Dedifferentiated amniotic fluid mesenchymal stem cell (primary cell): ENCODE results near the gene NEK9.
"Not testable (repeated sequence)": the region's sequence is repeated elsewhere in the genome, so short reads cannot be mapped to it uniquely, and the experiment has no call there.

Experiments used
- DNase-seq: peaks from one replicate; pipeline ENCODE4 v3.0.0-alpha.2; 2016; ENCODE audit errors: extremely low spot score

The NEK9 gene

DNA sequence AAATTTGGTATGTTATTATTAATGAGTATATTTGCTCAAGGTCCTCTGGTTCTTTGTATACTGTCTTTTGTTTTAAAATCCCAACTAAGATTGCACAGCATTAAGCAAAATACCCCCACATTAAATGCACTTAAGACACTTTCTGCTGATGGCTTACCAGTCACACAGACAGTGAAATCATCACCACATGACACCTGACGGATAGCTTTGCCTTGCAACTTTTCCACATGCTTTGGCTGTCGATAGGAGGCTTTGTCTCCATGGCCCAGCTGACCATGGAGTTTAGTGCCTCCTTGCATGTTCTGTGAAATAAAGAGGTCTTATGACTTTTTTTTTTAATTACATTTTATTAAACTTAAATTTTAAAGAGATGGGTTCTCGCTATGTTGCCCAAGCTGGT is 19.7 kb downstream of the NEK9 start:
- no peak for DNase-seq

DNA sequence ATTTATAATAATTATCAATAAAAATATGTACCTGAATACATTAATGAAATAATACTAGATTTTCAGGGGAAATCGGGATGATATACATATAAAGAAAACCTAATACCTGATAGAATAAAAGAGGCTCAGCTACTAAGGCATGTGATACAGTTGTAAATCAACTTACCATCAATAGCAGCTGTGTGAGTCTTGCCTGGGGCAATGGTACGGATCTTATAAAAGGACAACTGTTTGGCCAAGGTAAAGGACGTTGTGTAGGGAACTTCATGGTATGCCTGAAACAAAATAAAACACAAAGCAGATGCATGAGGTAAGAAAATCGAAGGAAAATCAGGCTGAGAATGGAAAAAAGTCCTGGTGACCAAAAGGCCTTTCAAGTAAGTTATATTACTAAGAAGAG is 25.4 kb downstream of the NEK9 start:
- no peak for DNase-seq

DNA sequence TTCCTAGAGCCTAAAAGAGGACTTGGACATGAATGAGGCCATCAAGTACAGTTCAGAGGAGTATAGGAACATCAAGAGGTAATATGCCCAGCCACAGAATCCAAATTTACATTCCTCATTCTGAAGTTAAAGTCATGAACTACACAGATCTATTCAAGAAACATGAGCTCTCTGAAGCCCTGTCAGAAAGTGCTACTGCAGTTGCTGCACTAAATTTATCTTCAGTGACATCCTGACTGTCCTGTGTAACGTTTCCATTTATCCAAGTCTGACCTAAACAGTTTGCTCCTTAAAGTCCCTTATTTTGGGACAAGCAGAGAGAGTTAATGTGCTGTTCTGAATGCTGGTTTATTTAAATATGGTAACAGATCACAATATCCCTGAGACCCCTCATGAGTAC is 28.2 kb downstream of the NEK9 start:
- DNase-seq, result no peak

DNA sequence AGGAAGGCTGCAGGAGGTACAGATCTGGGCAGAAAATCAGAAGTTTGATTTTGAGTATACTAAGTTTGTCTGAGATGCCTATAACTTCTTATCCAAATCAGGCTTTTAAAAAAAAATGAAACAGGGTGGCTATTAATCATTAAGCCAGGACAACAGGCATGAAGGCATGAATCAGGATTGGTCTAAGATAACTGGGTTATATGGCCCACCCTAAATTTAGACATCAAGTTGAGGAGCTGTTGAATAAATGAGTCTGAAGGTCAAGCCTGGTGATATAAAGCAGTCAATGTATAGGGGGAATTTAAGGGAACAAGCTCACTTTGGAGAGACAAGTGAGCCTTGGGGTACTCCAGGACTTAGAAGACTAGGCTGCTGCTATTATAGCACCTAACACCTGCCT is 28.6 kb downstream of the NEK9 start:
- DNase-seq, result no peak

DNA sequence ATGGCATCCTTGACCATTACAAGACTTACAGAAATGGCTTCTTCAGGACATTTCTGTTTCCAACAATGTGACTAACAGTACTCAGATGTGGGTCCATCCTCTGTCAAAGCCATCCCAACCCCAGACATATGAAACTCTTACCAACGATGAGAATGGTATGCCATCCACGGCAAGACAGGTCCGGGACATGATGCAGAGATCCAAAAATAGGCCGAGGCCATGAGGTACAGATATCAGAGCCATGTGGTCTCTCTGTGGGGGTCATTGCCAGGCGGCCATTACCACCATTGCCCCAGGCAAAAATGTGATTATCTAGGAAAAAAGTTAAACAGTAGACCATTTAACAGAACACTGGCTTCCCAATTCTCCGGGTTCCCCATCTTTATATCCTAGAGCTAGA is 29.9 kb downstream of the NEK9 start:
- no peak for DNase-seq

DNA sequence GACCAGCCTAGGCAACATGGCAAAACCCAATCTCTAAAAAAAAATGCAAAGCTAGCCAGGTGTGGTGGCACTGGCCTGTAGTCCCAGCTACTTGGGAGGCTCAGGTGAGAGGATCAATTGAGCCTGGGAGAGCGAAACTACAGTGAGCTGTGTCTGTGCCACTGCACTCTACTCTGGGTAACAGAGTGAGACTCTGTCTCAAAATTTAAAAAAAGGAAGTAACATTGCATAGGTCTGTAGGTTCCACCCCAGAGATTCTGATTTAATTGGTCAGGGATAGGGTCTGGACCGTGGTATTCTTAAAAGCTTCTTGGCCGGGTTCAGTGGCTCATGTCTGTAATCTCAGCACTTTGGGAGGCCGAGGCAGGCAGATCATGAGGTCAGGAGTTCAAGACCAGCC is 31.2 kb downstream of the NEK9 start:
- DNase-seq, result no peak

DNA sequence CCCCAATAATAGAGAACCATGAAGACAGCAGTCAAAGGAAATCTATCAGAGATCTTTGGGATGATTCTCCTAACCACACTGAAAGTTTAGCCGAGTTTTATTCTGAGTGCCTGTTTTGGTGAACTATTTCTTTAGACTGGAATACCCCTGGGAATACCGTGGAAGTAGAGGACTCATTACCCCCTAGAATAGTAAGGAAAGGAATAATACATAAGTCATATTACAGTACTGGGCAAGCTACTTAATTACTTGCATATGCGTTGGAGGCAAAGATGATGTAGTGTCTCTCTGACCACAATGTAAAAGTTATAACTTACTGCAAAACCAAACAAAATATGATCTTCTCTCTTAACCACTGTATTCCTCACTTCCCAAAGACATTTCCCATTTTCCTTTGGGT is 32.0 kb downstream of the NEK9 start:
- DNase-seq, result no peak

DNA sequence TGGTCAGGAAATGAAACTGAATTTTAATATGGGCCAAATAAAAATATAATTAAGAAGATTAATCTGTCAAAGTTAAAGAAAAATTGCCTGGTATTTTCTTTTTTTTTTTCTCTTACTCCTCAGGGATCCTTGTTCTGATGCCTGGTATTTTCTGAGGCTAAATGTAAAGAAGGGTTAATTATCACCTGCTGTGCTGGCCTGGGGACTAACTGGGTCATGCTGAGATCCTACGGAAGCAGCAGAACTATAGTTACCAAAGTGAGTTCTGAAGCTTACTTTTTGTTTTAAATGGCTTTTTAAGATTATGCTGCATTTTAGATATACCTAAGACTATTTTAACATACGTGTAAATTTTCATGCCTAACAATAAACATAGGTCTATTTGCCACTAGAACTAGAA is 34.1 kb downstream of the NEK9 start:
- DNase-seq, result no peak

DNA sequence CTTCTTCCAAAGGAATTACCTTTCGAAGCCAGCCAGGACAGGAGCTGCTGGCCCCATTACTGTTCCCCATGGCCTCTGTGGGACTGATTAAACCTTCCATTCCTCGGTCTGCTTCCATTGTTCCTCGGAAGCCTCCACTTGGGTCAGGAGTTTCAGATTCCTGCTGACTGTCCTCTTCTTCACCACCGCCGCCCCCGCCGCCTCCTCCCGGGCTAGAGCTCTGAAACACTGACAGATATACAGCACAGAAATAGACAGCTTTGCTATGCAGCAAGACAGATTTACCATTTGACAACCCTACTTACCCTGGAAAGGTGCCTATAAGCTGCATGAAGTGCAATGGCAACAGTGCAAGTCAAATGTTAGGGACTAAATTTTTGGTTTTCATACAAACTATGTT is 35.6 kb downstream of the NEK9 start:
- no peak for DNase-seq

DNA sequence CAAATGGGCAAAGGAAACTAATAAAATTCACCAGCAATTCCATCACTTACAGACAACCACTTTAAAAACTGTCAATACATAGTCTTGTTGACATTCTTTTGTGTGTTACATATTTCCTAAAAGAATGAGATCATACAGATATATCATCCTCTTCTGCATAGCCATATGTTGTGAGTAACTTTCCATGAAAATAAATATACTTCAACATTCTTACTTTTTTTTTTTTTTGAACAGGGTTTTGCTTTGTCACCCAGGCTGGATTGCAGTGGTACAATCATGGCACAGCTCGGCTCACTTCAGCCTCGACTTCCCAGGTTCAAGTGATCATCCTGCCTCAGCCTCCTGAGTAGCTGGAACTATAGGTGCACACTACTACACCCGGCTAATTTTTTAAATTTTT is 36.5 kb downstream of the NEK9 start:
- peak; percentile 18 for DNase-seq

DNA sequence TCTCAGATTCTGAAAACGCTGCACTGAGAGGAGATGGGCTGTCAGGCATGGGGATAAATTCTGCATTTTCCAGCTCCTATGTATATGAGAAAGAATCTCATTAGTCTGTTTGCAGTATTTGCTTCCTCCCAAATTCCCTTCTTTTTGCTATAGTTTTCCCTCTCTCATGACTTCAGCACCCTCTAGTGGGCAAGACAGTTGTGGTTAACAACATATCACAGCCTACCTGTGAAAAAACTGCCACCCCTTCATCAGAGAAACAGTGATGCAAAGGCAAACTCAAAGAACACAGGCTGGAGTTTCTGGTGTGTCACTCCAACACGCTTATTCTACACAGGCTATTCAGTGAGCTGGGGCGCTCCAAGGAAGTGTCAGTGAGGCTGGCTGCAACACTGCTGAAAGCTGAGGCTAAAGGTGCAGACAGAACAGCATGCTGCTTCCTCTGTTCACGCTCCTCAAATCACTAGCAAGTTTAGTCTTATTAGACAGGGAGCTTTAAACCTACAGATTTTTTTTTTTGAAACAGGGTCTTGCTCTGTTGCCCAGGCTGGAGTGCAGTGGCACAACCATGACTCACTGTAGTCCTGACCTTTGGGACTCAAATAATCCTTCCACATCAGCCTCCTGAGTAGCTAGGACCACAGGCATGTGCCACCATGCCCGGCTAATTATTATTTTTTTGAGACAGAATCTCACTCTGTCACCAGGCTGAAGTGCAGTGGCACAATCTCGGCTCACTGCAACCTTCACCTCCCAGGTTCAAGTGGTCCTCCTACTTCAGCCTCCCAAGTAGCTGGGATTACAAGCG is 38.1 kb downstream of the NEK9 start:
- DNase-seq, result peak; percentile 65

DNA sequence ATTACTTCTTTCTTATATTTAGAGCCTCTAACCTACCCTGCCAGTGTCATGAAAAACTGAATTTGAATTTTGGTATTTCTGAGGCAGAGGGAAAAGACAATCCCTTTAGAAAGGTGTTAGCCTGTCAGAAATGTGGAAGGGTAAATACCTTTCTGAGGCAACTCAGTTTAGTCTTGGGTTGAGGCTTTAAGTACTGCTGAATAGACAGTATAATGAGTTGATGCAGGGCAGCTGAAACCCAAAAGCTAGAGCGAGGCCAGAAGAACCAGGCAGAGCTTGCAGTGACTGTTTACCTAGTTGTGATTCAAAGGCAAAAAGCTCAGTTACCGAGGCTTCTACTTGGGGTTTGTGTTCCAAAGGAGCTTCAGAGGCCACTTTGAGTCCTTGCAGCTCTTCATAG is 38.7 kb downstream of the NEK9 start:
- no peak for DNase-seq

DNA sequence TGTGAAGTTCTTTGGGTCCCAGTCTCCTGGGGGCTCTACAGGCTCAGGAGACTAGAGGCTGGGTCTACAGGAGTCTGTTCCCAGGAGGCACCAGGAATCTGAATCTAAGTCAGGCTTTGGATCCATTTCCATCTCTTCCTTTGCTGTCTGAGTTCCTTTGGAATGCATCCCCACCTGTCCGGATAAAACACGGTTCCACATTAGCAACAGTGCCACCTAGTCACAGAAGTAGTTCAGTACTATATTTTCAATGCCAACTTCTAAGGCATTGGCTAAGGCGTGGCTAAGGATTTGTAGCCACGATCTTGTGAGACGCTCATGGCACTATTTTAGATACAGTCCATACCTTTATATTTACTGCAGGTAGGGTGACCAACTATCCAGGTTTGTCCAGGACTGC is 42.3 kb downstream of the NEK9 start:
- DNase-seq, result no peak

DNA sequence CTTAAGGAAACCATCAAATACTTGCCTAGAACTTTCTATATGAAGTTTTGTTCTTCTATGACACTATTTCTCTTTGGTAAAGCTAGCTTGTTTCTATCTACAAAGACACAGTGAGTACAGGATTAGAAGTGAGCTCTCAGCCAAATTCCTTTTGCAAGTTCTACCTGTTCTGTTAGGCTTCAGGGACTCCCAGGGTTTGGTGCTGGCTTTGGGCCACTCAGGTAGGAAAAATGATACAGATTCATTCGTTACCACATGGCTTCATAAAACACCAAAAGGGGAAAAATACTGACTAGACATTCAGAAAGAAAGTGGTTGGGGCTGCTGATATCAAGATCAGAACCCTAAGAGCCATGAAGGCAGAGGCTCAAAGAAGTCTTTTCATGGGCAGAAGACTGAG is 43.6 kb downstream of the NEK9 start:
- DNase-seq, result no peak

DNA sequence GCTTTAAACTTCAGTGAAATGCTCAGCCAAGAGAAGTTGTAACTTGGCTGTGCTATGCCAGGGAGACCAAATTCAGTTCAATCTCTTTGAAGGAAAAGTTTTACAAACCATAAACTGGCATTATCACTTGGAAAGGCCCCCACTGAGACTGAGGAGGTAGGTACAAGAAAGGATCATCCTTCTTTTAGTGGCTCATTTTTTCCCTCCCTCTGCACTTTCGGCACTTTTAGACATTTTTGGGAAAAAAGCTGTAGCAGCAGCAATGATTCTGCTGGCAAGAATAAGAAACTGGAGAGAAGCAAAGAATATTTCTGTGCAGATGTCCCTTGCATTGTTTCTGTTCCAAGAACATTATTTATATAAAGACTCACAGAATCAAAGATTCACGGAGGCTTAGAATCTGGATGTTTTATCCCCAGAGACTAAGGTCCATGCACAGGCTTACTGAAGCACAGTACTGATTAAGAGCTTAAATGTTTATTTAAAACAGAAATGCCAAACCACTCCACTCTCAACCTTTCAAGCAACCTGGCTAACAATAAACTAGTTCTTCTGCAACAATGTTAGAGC is 45.1 kb downstream of the NEK9 start:
- no peak for DNase-seq

DNA sequence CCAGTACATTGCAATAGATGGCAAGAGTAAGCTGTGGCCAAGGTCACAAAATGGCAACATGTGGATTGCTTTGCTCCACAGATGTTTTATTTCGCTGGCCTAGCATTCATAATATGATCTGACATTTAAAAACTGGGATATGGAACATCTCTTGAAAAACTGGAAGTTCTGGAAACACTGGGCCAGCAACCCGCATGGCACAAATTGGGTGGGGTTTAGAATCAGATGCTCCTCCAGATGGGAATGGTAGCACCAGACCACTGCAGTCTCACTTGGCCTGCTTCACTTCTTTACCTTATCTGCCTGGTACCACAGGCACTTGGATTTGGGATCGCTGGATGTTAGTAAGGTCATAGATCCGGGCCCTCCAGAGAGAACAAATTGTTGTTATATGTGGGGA is 47.3 kb downstream of the NEK9 start:
- DNase-seq, result peak; percentile 38

DNA sequence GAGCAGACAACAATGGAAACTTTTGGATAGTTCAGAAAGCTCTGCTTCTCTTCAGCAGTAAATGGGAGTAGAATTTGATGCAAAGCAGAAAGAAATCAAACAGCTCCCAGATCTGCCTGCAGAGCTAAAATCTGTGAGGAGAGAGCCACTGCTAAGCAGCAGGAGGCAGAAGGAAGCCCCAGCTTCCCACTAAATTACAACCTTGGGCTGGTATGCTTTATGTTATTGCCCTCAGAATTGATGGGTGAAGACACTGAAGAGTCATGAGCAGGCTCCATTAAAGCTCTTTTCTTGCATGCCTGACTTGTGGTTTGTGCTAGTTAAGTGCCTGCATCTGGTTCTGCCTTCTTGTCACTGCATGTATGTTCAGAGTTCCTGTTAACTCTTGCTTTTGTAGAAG is 49.1 kb downstream of the NEK9 start:
- DNase-seq, result no peak

DNA sequence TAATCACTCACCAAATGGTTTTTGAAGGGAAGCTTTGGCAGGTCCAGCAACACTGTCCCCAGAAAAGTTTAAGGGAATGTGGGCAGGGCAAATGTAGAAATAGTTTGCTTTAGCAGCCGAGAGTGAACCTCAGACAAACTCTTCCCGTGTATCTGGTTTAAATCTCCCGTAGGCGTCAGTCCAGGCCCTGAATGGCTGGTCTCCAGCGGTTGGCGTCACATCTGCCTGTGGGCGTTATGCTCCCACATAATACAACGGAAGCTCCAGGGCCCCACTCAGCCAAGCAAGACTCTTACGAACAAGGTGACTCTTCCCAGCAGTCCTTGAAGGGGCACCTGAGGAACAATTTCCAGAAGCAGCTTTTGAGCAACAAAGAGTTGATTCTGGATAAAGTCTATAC is 56.5 kb downstream of the NEK9 start:
- no peak for DNase-seq

DNA sequence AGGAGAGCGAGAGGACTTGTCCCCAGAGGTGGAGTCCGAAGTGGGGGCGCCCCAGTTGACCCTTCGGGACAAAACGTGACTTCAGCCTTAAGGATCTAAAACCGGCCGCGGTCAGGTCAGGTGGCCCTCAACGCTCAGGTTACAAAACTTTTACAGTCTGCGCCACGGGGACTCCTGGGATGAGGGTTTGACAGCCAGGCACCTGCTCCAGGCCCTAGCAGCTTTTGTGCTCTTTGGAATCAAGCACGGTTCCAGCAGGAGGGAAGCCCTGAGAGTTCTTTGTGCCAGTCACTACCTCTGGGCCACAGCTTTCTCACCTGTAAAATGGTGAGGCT is 57.1 kb downstream of the NEK9 start:
- DNase-seq, result no peak

DNA sequence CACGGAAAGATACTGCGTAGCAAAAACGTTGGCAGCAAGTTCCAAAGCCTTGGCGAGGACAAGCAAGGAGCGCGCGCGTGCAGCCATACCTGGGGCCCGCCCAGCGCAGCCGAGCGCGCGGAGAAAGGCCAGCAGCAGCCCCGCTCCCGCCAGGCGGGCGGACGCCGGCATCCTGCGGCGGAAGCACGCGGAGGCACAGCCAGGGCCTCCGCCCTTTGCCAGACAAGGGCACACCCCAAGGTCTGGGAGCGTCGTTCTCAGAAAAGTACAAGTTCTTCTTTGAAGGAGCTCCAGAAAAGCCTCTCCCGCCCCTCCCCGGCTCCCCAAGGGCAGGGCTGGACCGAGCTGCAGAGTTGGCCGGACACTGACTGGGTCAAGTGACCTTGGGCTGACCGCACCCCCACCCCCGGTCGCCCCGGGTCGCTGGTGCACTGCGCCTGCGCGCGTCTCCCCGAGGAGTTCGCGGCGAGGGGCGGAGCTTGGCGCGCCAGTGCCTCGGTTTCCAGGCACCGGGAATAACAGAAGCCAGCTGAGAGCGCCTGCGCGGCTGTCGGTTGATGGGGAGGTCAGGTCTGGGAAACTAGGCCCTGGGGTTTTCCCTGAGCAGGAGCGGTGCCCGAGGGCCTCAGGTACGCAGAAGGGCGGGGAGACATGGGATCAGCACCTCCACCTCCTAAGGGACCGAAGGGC is 57.6 kb downstream of the NEK9 start, which contains the start of gene ZC2HC1C:
Gene ZC2HC1C, plus strand, starts transcription at position 521 of the 690 bp plus-strand sequence. CDS start 933 bp downstream, outside the sequence.
- peak; percentile 52 for DNase-seq

DNA sequence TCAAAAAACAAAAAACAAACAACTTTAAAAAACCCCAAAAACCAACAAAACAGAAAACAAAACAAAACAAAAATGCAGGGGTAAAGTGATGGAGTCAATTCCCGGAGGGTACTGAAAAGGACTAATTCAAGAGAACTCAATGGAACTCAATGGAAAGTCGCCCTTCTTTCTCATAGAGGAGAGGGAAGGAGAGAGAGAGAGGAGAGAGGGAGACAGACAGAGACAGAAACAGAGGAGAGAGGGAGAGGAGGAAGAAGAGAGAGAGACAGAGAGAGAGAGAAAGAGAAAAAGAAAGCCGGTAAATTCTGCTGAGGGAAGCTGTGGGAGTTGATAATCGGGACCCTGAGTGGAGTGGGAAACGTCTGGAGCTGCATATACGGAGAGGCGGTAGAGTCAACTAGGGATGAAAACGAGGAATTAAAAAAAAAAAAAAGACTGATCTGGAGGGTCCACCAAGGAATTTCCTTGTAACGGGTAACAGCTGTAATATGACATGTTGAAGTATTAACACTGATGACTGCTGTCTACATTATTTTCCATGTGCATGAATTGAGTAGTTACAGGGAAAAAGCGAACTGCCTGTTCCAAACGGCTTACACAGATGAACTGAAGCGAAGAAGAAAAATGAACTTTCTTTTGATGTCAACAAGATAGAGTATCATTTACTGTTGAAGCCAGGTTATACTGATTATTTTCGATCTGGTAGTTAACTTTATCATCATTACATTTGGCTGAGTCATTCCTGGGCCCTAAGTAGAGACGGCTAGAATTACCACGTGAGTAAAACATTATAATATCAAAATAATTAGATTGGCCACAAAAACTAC is 58.3 kb downstream of the NEK9 start:
- DNase-seq, result peak; percentile 44

DNA sequence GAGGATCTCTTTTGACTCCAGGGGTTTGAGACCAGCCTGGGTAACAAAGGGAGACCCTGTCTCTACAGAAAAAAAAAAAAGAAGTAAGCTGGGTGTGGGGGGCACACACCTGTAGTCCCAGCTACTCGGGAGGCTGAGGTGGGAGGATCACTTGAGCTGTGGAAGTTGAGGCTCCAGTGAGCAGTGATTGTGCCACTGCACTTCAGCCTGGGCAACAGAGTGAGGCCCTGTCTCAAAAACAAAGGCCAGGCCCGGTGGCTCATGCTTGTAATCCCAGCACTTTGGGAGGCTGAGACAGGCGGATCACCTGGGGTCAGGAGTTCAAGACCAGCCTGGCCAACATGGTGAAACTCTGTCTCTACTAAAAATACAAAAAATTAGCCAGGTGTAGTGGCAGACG is 59.1 kb downstream of the NEK9 start:
- not testable (repeated sequence) for DNase-seq
